ENCODE results near the gene S100A2.

The S100A2 gene

GRCh38 chr1:153565529-153566374, at the start of gene S100A2:
Gene S100A2 (minus strand): TSS chr1:153565844. CDS start chr1:153563877, 1,967 bp downstream.
- TF ChIP-seq CTCF (IDR thresholded peaks at IDR 0.05; ENCODE audit: low read depth, low read length), result no peak
- peak; percentile 82 for DNase-seq (ENCODE audit: extremely low read depth, low read depth)

- DNase-seq (ENCODE audit: extremely low read depth, low read depth), result no peak
- TF ChIP-seq CTCF (IDR thresholded peaks at IDR 0.05; ENCODE audit: low read depth, low read length), result no peak
Observed at GRCh38 chr1:153615406-153615805, 49.8 kb upstream of the S100A2 start.

- TF ChIP-seq CTCF (IDR thresholded peaks at IDR 0.05; ENCODE audit: low read depth, low read length), result no peak
- DNase-seq (ENCODE audit: extremely low read depth, low read depth), result no peak
Observed at GRCh38 chr1:153614906-153615305, 49.3 kb upstream of the S100A2 start.

- DNase-seq (ENCODE audit: extremely low read depth, low read depth), result no peak
- TF ChIP-seq CTCF (IDR thresholded peaks at IDR 0.05; ENCODE audit: low read depth, low read length), result no peak; the same call in 1 of the 2 replicates
Observed at GRCh38 chr1:153614189-153614900, 48.7 kb upstream of the S100A2 start.

- TF ChIP-seq CTCF (IDR thresholded peaks at IDR 0.05; ENCODE audit: low read depth, low read length), result no peak
- DNase-seq (ENCODE audit: extremely low read depth, low read depth), result no peak
Observed at GRCh38 chr1:153613406-153613805, 47.8 kb upstream of the S100A2 start.

- no peak for TF ChIP-seq CTCF (IDR thresholded peaks at IDR 0.05; ENCODE audit: low read depth, low read length)
- peak; percentile 37 for DNase-seq (ENCODE audit: extremely low read depth, low read depth)
Observed at GRCh38 chr1:153612755-153613331, 47.2 kb upstream of the S100A2 start, which contains the start of gene S100A16. Gene S100A16 (minus strand): TSS chr1:153613137. CDS start chr1:153608151, 4,986 bp downstream.

Measured in AG09319 (cell line).